ENCODE measurements around the gene KLF8. TPM values are rescaled to one million over a fixed set of nuclear protein-coding genes. Genes with fewer than 3 reads are reported as not detected.

The KLF8 gene
- total RNA-seq, 1 donor from 2014 or later: 12.6 TPM

GRCh38 chrX:56308726-56309125, 76.6 kb downstream of the KLF8 start:
- FAIRE-seq (no peak), DNase-seq (ENCODE audit: low spot score in 2 of 2) (no peak)

DNA sequence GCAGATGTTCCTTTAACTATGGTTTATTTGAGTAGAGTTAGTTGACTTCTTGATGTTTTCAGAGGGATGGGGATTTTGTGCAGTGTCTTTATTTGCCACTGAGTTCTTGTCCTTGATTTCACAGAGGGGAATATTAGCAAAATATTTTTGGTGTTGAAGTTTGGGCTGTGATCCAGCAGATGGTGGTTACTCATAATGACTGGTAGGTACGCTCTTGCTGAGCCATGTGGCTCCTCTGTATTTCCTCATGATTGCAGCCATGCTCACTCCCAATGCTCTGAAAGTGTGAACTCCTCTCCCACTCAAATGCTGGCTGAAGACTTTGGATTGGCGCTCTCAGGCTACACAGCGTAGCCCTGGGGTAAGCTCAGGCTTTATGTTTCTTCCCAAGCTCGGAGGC, 77.7 kb downstream of the KLF8 start:
- DNase-seq (ENCODE audit: low spot score in 2 of 2) (no peak), FAIRE-seq (no peak)

GRCh38 chrX:56310581-56310980, 78.4 kb downstream of the KLF8 start:
- peak; percentile 44 for FAIRE-seq

GRCh38 chrX:56313308-56313707, 81.2 kb downstream of the KLF8 start:
- no peak for DNase-seq (ENCODE audit: low spot score in 2 of 2)
- FAIRE-seq: no peak

More at GRCh38 chrX:56310581-56310980, 78.4 kb downstream of the KLF8 start:
- no peak for DNase-seq (ENCODE audit: low spot score in 2 of 2)

DNA sequence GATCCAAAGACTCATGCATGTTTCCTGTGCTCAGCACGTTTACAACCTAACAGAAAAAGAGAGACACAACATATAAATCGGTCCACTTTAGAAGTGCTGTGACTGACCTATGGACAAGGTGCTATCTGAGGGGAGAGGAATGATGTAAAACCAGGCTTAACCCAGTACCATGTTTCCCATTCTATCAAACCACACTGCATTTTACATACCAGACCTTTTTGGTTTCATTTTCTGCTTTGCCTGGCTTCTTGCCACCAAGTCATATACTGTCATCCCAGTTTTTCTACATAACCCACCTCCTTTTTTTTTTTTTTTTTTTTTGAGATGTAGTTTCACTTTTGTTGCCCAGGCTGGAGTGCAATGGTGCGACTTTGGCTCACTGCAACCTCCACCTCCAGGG, 82.2 kb downstream of the KLF8 start:
- FAIRE-seq (no peak), DNase-seq (ENCODE audit: low spot score in 2 of 2) (no peak)

GRCh38 chrX:56318076-56318475, 85.9 kb downstream of the KLF8 start:
- DNase-seq (ENCODE audit: low spot score in 2 of 2) (no peak), FAIRE-seq (no peak)

DNA sequence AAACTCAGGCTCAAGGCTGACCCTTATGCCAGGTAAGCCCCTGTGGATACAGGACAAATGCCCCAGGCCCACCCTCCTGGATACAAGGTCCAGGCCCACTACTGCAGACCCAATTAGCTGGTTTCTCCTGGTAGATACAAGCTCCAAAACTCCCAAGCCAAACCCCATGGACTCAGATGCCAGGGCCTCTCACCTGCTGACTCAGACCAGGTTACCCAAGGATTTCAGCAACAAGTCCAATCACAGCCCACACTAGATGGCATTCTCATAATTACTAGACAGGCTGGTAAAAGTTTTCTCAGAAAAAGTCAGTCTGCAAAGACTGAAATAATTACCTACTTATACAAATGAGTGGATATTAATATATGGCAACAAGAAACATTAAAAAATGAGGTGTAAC, 87.0 kb downstream of the KLF8 start:
- no peak for FAIRE-seq

More for the DNA sequence above, 87.0 kb downstream of the KLF8 start:
- no peak for DNase-seq (ENCODE audit: low spot score in 2 of 2)

All from frontal cortex (tissue), 4 donors.